Stimulated activated CD8-positive, alpha-beta memory T cell treated with anti-CD3 and anti-CD28 coated beads, Interleukin-7, amount 100 ng/mL, for 24 hours (primary cell): Measurements from ENCODE around the gene TNS3.

Source experiments
- DNase-seq: peaks from one replicate; pipeline ENCODE4 v3.0.0-alpha.2; 2020; ENCODE audit warnings: low read depth

Gene TNS3

GRCh38 chr7:47581438-47581803, 490 bp downstream of the TNS3 start:
- DNase-seq = no peak

GRCh38 chr7:47580811-47581331, 1.0 kb downstream of the TNS3 start:
- no peak for DNase-seq

GRCh38 chr7:47580175-47580706, 1.7 kb downstream of the TNS3 start:
- DNase-seq = no peak

GRCh38 chr7:47579458-47579857, 2.5 kb downstream of the TNS3 start:
- DNase-seq = no peak

- DNase-seq = no peak
Measured at GRCh38 chr7:47578579-47579270, 3.2 kb downstream of the TNS3 start.

- DNase-seq = no peak
Measured at GRCh38 chr7:47577321-47577919, 4.5 kb downstream of the TNS3 start.

GRCh38 chr7:47576866-47577306, 5.0 kb downstream of the TNS3 start:
- DNase-seq = no peak

GRCh38 chr7:47576031-47576865, 5.7 kb downstream of the TNS3 start:
- DNase-seq = no peak

- no peak for DNase-seq
Measured at GRCh38 chr7:47574482-47575329, 7.2 kb downstream of the TNS3 start.

- DNase-seq = no peak
Measured at GRCh38 chr7:47573758-47574481, 8.0 kb downstream of the TNS3 start.

GRCh38 chr7:47572939-47573757, 8.8 kb downstream of the TNS3 start:
- no peak for DNase-seq

- no peak for DNase-seq
Measured at GRCh38 chr7:47572094-47572445, 9.8 kb downstream of the TNS3 start.

GRCh38 chr7:47571331-47572093, 10.4 kb downstream of the TNS3 start:
- DNase-seq = no peak

GRCh38 chr7:47570649-47571050, 11.3 kb downstream of the TNS3 start:
- no peak for DNase-seq

- no peak for DNase-seq
Measured at GRCh38 chr7:47568547-47568946, 13.4 kb downstream of the TNS3 start.

GRCh38 chr7:47568056-47568455, 13.9 kb downstream of the TNS3 start:
- DNase-seq = no peak

GRCh38 chr7:47565640-47566250, 16.2 kb downstream of the TNS3 start:
- no peak for DNase-seq

- DNase-seq = no peak
Measured at GRCh38 chr7:47563521-47563920, 18.4 kb downstream of the TNS3 start.
